HG02938 (cell line): ENCODE results near the gene NUP93.
"Not testable (repeated sequence)": the region's sequence is repeated elsewhere in the genome, so short reads cannot be mapped to it uniquely, and the experiment has no call there.

Experiments
- ATAC-seq: cut with Tn5 transposase; IDR thresholded peaks from one replicate; pipeline ENCODE4 v1.9.1; 2021; ENCODE audit warnings: mild to moderate bottlenecking, moderate library complexity; ENCODE audit not compliant: unreplicated experiment

Gene NUP93

DNA sequence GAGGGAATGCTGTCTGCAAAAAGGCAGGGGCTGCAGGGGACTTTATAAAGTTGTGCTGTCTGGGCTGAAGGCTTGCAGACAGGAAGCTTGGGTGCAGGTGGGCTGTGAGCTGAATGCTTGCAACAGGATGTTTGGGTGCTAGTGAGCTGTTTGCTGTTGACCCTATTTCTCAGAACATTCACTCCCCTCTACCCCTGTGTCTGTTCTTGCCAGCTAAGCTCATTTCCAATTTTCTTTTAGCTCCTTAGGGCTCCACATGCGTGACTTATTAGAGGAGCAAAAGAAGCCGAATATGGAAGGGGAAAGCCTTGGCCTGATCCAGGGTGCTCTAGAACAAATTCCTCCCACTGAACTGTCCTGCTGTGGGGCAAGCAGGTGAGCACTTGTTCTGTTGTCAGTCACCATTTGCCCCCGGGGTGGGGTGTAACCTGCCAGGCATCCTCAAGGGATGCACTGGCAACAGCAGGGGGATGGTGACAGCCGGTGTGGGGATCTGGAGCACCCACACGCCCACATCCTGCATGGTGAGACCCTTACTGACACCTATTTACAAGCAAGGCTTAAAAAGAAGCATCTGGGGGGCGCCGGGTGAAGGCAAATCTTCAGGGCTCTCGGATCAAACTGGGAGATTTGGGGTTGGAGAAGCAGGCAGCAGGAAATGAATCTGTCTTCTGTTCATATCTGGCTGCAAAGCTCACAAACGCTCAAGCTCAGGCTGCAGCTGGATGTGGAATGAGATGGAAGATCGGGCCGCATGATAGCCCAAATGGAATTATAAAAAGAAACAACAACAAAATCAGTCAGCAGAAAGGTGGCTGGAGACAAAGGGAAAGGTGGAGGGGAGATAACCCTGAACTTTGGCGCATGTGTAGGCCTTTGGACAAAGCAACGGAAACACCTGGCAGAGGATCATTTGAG is 21.1 kb upstream of the NUP93 start:
- no peak for ATAC-seq

DNA sequence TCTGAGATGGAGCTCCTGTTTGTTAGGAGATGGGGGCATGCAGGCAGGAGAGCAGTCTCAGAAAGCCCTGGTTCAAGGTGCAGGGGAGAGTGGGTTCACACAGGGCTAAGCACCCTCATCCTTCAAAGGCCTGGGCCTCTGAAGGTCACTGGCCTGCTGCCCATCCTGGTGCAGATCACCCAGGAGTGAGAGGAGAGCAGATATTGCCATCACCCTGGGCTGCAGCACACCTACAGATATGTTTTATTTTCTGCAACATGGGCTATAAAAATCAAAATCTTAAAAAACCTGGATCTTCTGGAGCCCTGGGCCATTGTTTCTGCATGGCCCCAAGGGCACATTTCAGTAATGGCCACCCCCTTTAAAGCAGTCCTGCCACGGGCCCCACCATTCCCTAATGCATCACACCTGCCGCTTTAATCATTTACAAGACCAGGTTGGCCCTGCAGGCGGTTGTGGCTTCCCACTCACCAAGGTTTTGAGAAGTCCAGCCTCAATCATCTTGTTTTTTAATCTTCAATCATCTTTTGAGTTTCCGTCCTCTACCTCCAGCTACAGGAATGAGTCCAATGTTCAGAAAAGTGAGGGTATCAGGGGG is 20.4 kb upstream of the NUP93 start:
- no peak for ATAC-seq

DNA sequence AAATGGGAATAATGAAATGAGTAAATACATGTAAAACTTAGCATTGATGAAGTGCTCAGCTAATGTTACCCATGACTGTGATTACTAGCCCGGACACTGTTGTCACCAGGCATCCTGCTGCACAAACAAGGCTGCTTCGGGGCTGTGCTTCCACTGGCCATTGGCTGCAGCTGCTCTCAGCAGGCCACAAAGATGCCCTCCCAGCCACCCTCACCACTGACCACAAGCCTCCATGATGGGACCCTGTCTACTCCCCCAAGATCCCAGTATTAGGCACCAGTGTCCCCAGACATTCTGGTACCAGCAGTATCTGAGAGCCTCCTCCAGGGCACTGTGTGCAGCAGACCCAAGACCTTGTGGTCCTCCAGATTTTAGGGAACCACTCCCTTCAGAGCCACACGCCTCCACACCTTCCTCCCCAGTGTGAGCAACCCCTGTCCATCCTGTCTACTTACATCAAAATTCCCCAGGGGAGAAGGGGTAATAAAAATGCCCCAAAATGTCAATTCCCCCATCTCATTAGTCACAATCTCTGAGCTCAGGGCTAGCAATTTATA is 19.7 kb upstream of the NUP93 start:
- ATAC-seq, result no peak

DNA sequence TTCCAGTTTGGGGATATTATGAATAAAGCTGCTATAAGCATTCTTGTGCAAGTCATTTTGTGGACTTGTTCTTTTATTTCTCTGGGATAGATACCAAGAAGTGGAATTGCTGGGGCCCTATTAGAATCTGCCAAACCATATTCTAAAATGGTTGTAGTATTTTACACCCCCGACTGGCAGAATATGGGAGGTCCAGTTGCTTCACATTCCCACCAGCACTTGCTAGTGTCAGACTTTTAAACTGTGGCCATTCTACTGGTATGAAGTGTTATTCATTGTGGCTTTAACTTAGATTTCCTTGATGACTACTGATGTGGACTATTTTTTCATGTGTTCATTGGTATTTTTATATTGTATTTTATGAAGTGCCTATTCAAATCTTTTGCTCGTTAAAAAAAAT is 18.1 kb upstream of the NUP93 start:
- no peak for ATAC-seq

DNA sequence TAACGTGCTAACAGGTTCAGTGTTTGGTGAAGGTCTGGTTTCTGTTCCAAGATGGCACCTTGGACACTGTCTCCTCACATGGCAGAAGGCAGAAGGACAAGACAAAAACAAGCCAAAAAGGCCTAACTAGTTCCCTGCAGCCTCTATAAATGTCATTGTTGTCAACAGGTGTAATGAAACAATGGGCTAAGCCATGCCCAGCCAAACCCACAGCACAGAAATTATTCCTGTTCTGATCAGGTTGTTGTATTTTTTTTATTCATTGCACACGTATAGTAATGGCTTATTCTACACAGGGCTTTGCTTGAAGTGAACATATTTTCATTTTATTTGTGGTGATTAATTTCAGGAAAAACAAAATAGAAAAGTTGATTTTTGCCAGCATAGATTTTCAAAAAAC is 16.1 kb upstream of the NUP93 start:
- no peak for ATAC-seq

DNA sequence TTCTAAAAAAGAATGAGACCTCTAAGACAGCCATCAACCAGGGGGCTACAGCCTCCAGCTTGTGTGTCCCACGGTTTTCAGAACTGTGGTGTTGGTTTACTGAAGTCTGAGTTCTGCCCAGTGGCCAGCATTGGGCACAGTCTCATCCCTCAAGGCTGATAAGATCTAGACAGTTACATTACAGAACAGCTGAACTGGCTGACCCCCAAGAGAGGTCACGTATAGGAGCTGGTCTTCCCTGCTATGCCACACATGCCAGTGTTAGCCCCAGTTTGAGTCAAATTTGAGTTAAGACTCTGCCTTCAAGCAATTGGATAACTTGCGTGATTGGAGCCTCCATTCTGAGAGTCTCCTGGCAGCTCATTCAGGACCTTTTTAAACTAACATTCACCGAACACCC is 14.8 kb upstream of the NUP93 start:
- ATAC-seq, result no peak

DNA sequence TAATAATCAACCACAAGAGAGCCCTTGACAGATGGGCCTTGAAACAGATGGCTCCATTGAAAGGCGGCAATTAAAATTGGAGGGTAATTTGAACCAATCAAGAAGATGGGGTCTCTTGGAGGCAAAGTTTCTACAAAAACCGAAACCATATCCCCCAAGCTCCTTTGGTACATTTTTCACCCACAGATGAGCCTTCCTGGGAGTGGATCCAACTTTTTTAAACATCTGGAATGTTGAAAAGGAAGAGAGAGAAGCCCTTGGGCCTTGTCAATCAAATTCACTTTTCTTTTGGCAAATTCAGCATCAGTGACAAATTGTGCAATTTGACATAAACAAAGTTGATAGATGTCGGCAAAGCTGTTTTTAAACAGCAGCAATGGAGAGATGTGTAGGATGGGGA is 13.2 kb upstream of the NUP93 start:
- ATAC-seq, result no peak

DNA sequence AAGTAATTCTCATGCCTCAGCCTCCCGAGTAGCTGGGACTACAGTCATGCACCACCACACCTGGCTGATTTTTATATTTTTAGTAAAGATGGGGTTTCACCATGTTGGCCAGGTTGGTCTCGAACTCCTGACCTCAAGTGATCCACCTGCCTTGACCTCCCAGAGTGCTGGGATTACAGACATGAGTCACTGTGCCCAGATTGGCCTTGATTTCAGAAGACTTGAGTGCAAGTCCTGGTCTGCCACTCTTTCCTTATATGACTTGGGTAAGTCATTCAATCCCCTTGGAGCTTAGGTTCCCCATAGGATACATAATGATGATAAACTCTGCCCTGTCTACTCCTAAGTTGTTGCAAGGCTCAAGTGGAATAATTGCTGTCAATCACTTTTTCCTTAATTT is 12.4 kb upstream of the NUP93 start:
- not testable (repeated sequence) for ATAC-seq

DNA sequence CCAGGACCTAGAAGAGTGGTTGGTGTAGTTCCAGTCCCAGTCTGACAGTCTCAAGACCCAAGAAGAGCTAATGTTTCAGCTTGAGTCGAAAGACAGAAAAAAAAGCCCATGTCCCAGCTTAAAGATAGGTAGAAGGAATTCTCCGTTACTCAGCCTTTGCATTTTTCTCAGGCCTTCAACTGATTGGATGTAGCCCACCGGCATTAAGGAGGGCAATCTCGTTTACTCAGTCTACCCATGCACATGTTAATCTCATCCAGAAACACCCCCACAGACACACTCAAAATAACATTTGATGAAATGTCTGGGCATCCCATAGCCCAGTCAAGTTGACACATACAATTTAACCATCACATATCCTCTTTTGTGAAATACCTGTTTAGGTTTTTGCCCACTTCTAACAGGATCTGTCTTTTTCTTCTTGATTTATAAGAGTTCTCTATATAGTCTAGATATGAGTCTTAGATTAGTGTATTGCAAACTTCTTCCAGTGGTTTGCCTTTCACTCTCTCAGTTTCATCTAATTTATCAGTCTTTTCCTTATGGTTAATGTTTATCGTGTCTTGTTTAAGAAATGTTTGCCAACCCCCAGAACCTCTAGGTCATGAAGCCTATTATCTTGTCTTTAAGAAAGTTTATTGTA is 7.6 kb upstream of the NUP93 start:
- no peak for ATAC-seq

DNA sequence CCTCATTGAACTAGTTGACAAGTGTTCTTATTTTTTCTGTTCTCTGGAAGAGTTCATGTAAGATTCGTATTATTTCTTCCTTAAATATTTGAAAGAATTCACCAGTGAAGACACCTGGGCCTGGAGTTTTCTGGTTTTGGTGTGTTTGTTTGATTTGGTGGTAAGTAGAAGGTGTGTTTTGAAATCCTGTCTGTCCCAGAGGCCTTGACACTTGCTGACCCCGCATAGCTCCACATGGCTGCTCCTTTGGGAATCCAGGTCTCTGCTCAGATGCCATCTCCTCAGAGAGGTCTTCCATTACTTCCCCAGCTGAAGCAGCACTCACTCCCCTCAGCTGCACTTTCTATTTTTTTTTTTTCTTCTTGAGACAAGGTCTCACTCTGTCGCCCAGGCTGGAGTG is 5.7 kb upstream of the NUP93 start:
- no peak for ATAC-seq

DNA sequence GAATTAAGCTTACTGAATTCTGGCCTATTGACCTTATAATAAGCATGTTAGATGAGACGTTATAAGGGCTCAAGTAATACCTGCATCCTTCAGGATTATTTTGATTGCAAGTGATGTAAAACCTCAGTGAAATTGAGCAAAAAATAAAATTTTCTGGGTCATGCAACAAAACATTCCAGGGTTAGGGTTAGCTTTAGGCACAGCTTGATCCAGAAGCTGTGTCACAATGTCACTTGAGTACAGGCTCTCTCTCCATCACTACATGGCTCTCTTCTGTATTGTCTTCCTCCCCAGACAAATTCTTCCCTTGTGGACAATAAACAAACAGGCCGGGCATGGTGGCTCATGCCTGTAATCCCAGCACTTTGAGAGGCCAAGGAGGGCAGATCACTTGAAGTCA is 3.6 kb upstream of the NUP93 start:
- ATAC-seq, result no peak

DNA sequence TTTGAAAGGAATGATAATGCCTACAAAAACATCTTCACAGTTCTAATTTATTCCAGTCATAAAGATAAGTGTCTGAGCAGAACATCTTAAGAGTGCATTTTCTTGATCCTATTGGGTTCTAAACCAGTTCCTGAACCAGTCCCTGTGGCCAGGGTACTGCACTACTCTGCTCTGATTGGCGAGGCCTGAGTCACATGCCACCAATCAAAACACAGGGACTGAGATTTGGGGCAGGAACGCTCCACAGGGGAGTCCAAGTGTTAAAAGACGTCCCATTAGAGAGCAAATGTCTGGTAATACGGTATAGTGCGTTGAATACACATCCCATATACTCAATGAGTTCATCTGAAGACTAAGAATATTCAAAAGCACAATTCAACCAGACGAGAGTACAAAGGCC is 3.0 kb upstream of the NUP93 start:
- ATAC-seq, result no peak

DNA sequence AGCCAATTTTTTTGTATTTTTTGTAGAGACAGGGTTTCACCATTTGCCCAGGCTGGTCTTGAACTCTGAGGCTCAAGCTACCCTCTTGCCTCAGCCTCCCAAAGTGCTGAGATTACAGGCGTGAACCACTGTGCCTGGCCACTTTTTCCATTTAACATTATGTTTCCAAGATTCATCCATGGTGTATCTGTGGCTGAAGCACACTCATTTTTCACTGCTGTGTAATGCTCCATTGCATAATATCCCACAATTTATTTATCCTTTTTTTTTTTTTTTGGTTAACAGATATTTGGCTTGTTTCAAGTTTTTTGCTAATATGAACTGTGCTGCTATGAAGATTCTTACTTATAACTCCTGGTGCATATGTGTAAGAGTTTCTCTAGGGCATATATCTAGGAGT is 1.9 kb upstream of the NUP93 start:
- ATAC-seq, result no peak

DNA sequence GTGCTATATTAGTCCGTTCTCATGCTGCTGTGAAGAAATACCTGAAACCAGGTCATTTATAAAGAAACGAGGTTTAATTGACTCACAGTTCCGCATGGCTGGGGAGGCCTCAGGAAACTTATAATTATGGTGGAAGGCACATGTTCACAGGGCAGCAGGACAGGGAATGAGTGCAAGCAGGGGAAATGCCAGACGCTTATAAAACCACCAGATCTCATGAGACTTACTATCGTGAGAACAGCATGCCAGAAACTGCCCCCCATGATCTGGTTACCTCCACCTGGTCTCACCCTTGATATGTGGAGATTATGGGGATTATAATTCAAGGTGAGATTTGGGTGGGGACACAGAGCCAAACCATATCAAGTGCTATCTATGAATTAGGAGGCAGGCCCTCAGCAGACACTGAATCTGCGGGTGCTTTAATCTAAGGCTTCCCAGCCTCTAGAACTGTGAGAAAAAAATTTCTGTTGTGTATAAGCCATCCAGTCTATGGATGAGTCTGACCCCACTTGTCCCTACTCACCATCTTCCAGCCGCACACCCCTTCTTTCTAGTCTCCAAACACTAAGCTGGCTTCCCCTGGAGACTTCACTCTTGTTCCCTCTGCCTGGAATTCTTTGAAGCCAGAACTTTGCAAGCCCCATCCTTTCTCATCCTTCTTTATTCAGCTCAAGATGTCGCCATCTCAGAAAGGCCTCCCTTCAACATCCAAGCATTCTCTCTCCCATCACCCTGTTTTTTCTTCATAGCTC is 772 bp upstream of the NUP93 start:
- no peak for ATAC-seq

DNA sequence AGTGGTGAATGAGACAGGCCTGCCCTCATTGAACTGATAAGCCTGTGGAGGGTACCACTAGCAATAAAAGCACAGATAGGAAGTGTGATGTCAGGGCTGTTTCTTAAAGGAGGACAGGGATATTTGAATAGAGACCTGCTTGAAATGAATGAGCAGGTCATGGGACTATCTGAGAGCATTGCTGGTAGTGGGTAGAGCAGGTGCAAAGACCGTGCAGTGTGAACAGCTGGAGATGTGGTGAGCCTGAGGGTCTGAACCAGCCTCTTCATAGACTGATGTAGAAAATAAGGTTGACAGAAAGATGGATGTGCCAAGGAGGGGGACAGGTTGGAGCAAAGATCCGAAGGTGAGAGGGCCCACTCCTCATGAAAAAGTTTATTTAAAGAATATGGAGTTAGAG is 2.4 kb downstream of the NUP93 start:
- peak; percentile 45 for ATAC-seq

DNA sequence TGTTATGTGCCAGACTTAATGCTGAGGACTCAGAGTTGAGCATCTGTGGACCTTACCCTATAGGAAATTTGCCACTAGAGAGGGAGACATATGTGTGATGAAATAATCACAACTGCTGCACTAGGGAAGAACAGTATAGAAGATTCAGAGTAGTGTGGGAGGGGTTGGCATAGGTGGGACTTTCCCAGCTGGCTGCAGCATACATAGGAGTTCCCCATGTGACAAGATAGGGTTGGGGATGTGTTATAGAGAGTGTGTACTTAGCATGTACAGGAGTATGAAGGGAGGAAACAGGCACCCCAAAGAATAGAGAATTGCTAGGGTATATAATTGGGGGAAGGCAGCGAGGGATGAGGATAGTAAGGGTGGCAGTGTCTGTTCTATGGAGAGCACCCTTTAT is 2.9 kb downstream of the NUP93 start:
- no peak for ATAC-seq

DNA sequence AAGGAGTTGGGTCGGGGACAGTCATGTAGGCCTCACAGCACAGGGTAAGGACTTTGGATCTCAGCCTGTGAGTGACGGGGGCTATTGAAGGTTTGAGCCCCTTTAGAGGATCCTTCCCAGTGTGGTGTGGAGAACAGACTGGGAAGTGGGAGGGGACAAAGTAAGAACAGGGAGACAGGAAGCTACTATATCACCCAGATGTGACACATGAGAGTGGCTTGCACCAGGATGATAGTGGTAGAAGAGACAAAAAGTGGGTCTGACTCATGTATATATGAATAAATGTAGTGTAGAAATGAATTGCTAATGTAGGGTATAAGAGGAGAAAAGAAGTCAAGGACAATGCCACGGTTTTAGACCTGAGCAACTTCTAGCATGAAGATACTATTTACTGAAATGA is 4.5 kb downstream of the NUP93 start:
- no peak for ATAC-seq

DNA sequence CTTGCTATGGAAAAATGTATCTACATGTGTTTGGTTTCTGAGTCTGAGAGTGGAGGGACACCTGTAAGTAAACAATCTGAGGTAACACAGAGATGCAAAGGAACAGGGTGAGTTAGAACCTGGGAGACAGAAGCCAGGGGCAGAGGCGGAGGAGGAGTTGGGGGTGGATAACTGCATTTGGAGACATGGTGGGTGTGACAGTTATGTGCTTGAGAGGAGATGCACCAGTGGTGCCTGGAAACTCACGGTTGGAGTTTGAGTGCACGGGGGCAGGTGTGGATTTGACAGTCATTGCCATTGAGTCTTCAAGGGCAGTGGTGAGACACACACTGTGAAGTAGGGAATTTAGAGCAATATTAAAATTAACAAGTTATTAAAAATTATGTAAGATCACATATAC is 6.5 kb downstream of the NUP93 start:
- no peak for ATAC-seq

DNA sequence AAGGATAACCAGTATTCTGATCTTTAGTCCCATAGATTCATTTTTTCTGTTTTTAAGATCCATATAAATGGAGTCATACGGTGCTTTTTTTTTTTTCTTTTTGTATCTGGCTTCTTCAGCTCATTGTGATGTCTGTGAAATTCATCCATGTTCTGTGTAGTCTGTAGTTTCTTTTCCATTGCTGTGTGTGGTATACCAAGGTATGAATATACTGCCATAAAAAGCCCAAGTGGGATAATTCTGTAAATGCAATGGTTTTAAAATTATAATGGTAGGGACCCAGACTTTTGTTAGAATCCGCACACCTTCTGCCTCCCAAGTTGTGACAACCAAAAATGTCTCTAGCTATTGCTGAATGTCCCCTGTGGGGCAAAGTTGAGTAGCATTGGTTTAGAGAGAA is 7.6 kb downstream of the NUP93 start:
- ATAC-seq, result no peak

DNA sequence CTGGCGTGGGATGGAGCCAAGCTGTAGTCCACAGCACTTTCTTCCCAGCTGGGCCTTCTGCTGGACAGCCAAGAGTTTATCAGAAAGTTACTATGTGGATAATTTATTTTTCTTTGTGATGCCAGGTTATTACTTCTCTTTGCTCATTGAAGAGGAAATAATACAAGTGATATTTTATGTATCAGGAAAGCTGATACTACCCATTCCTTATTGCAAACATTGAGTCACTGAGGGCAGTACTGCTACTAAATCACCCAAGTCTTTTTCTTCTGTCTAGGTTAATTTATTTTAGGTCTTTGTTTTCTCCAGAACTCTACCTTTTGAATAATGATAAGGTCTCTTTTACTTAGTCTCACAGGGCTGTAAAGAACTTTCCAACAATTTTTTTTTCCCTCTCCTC is 8.3 kb downstream of the NUP93 start:
- ATAC-seq, result no peak

DNA sequence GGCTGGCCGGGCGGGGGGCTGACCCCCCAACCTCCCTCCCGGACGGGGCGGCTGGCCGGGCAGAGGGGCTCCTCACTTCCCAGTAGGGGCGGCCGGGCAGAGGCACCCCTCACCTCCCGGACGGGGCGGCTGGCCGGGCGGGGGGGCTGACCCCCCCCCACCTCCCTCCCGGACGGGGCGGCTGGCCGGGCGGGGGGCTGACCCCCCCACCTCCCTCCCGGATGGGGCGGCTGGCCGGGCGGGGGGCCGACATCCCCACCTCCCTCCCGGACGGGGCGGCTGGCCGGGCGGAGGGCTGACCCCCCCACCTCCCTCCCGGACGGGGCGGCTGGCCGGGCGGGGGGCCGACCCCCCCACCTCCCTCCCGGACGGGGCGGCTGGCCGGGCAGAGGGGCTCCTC is 9.4 kb downstream of the NUP93 start:
- not testable (repeated sequence) for ATAC-seq
